Naive B cell (primary cell): Measurements from ENCODE around the gene C1orf115. TPM values are rescaled to one million over a fixed set of nuclear protein-coding genes. Genes with fewer than 3 reads are reported as not detected.
"Not testable (repeated sequence)": the region's sequence is repeated elsewhere in the genome, so short reads cannot be mapped to it uniquely, and the experiment has no call there.

Experiments used
- ATAC-seq, 2 donors: fragments of 150-1000 bp; cut with Tn5 transposase; 2 replicates each; pipeline ENCODE4 v1.10.0; 2021; ENCODE audit warnings: low read depth in 2 of 2, mild to moderate bottlenecking in 2 of 2, moderate library complexity in 2 of 2
- DNase-seq: peaks from one replicate; pipeline ENCODE4 v3.0.0; 2022
- H3K27ac Mint-ChIP-seq, 6 donors: one replicate each; pipeline ENCODE4 v1.8.0; 2020 to 2022; ENCODE audit warnings: mild to moderate bottlenecking in 6 of 6, mixed read lengths in 6 of 6, moderate library complexity in 5 of 6, inconsistent platforms in 2 of 6
- H3K27me3 Mint-ChIP-seq, 3 donors: one replicate each; pipeline ENCODE4 v1.8.0; 2021 to 2022; ENCODE audit warnings: mixed read lengths in 3 of 3, mild to moderate bottlenecking in 1 of 3
- H3K36me3 Mint-ChIP-seq, 2 donors: one replicate each; pipeline ENCODE4 v1.8.0; 2020 to 2022; ENCODE audit warnings: mixed read lengths in 2 of 2, inconsistent platforms in 1 of 2, mild to moderate bottlenecking in 1 of 2
- H3K4me1 Mint-ChIP-seq, 3 donors: one replicate each; pipeline ENCODE4 v1.8.0; 2020 to 2022; ENCODE audit warnings: mixed read lengths in 3 of 3, inconsistent platforms in 1 of 3, mild to moderate bottlenecking in 1 of 3, moderate library complexity in 1 of 3
- H3K4me3 Mint-ChIP-seq, 8 donors: one replicate each; pipeline ENCODE4 v1.8.0; 2020 to 2022; ENCODE audit warnings: mild to moderate bottlenecking in 8 of 8, mixed read lengths in 8 of 8, moderate library complexity in 8 of 8, inconsistent platforms in 2 of 8
- H3K9me3 Mint-ChIP-seq, 7 donors: one replicate each; pipeline ENCODE4 v1.8.0; 2020 to 2022; ENCODE audit warnings: mixed read lengths in 7 of 7, mild to moderate bottlenecking in 5 of 7, inconsistent platforms in 2 of 7, moderate library complexity in 1 of 7
- polyA plus RNA-seq, 6 donors: library from polyadenylated mRNA; unstranded; fragments of 300-500 nt; fragmentation: Illumina TruSeq; gene quantifications; one replicate each; pipeline ENCODE4 v1.2.3, GENCODE V29; 2021; ENCODE audit warnings: low read depth in 6 of 6

The C1orf115 gene
- polyA plus RNA-seq, 6 donors from 2014 or later = 3.7 to 37.5 (median 5.5) TPM; not detected in 1

- Mint-ChIP-seq H3K27ac (peak overlapping the region; percentile 58 to 97 (median 78)), H3K36me3 (no peaks in the 10 kb centered on the region), H3K9me3 (peaks cover 0 to 26% (median 7%) of the 10 kb centered on the region in 7 donors), H3K4me3 (peak overlapping the region in 7 of 8 donors; percentile 17 to 89 (median 55)), H3K4me1 (peaks cover 30 to 64% (median 34%) of the 10 kb centered on the region in 3 donors), H3K27me3 (no peaks in the 10 kb centered on the region)
- DNase-seq (peak; percentile 29), ATAC-seq (peak; percentile 82 to 88)
These were observed 21.1 kb downstream of the C1orf115 start for GRCh38 chr1:220711056-220711809.

DNA sequence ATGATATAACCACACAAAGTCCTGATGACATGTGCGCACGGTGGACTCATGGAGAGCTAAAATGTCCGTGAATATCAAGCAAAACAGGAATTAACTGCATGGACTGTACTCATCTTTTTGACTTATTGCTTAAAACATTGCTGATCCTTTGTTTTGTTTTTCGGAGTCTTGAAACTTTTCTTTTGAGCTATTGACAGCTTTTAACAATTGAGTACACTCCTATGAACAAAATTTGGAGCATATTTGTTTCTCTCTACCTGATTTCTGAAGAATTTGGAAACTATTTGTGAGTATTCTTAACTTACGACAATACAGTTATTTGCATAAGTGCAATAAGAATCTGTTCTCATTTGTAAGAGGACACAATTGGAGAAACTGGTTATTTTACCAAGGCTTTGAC is 25.8 kb downstream of the C1orf115 start:
- H3K4me3 Mint-ChIP-seq, DNase-seq, ATAC-seq, H3K27ac Mint-ChIP-seq, H3K36me3 Mint-ChIP-seq: not testable (repeated sequence)
- Mint-ChIP-seq H3K4me1 (peaks cover 8 to 40% (median 9%) of the 10 kb centered on the region in 3 donors), H3K27me3 (peaks cover 0 to 13% (median 9%) of the 10 kb centered on the region in 3 donors), H3K9me3 (peaks cover 0 to 34% (median 9%) of the 10 kb centered on the region in 7 donors)

DNA sequence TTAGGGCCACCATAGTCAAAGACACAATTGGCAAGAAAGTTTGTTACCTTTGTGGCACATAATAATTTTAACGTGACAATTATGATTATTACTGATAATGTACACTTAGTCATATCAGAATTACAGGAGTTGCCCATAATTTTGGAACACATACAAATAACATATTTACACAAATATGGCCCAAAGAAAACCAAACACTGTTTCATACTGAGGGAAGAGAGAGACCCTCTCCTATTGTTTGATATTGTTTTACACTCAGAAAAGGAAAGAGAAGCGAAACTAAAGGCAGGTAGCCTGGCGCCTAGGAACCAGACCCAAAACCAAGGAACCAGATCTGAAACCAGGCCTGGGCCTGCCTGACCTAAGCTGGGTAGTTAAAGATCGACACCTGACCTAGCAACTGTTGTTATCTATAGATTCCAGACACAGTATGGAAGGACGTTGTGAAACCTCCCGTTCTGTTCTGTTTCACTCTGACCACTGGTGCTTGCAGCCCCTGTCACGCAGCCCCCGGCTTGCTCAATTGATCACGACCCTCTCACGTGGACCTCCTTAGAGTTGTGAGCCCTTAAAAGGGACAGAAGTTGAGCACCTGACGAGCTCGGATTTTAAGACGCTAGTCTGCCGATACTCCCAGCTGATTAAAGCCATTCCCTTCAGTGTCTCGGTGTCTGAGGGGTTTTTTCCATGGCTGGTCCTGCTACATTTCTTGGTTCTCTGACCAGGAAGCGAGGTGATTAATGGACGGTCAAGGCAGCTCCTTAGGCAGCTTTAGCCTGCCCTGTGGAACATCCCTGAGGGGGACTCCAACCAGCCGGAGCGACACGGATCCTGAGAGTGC is 27.9 kb downstream of the C1orf115 start:
- DNase-seq (no peak), ATAC-seq (no peak)
- peaks cover 0 to 13% (median 9%) of the 10 kb centered on the region in 3 donors for H3K27me3 Mint-ChIP-seq
- H3K4me1 Mint-ChIP-seq = peaks cover 0 to 22% (median 0%) of the 10 kb centered on the region in 3 donors
- H3K27ac Mint-ChIP-seq = no peak overlapping the region
- H3K36me3 Mint-ChIP-seq = no peaks in the 10 kb centered on the region
- H3K9me3 Mint-ChIP-seq = peaks cover 0 to 34% (median 9%) of the 10 kb centered on the region in 7 donors
- H3K4me3 Mint-ChIP-seq = peak overlapping the region in 1 of 8 donors; percentile 48

DNA sequence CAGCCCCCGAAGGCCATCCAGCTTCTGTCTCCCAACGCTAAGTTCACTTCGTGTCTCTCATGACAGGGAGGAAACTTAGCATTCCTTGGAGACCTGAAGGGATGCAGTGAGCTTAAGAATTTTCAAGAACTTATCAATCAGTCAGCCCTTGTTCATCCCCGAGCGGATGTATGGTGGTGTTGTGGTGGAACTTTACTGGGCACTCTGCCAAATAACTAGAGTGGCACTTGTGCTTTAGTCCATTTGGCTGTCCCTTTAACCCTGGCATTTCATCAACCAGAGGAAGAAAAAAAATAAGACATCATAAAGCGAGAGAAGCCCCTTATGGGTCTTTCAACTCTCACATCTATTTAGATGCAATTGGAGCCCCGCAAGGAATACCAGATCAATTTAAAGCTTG is 31.1 kb downstream of the C1orf115 start:
- Mint-ChIP-seq H3K9me3 (peaks cover 0 to 14% (median 2%) of the 10 kb centered on the region in 7 donors), H3K27me3 (peaks cover 5 to 13% (median 11%) of the 10 kb centered on the region in 3 donors)
- not testable (repeated sequence) for H3K4me3 Mint-ChIP-seq

GRCh38 chr1:220726634-220727033 is 36.5 kb downstream of the C1orf115 start:
- Mint-ChIP-seq H3K4me1 (peaks cover 0 to 2% (median 0%) of the 10 kb centered on the region in 3 donors), H3K27me3 (peaks cover 4 to 14% (median 8%) of the 10 kb centered on the region in 3 donors), H3K27ac (no peak overlapping the region), H3K9me3 (peaks cover 0 to 7% (median 0%) of the 10 kb centered on the region in 7 donors), H3K36me3 (no peaks in the 10 kb centered on the region), H3K4me3 (no peak overlapping the region)
- no peak for DNase-seq
- no peak for ATAC-seq

More for the DNA sequence above, 31.1 kb downstream of the C1orf115 start:
- not testable (repeated sequence) for H3K36me3 Mint-ChIP-seq, H3K27ac Mint-ChIP-seq, DNase-seq, ATAC-seq
- H3K4me1 Mint-ChIP-seq = peaks cover 0 to 22% (median 0%) of the 10 kb centered on the region in 3 donors

GRCh38 chr1:220727519-220727918 is 37.4 kb downstream of the C1orf115 start:
- no peaks in the 10 kb centered on the region for H3K36me3 Mint-ChIP-seq
- H3K4me1 Mint-ChIP-seq = peaks cover 0 to 11% (median 5%) of the 10 kb centered on the region in 3 donors
- ATAC-seq = no peak
- no peak overlapping the region for H3K4me3 Mint-ChIP-seq
- no peak for DNase-seq
- H3K27me3 Mint-ChIP-seq = peaks cover 4 to 14% (median 8%) of the 10 kb centered on the region in 3 donors
- H3K27ac Mint-ChIP-seq = peak overlapping the region in 1 of 6 donors; percentile 34
- H3K9me3 Mint-ChIP-seq = peaks cover 0 to 7% (median 0%) of the 10 kb centered on the region in 7 donors

DNA sequence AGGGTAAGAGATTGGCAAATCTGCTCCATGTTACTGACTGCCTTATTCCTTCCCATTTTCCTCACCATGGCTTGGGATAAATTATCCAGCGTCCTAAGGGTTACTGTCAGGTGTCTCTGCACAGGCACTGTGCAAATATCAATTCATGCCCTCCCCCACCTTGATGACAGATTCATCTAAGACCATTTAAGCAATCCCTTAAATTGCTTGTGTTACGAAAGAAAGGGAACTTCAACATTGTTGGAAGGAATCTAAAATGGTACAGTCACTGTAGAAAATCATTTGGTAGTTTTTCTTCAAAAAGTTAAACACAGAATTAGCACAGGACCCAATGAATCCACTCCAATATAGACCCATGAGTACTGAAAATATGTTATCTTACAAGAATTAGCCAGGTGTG is 40.3 kb downstream of the C1orf115 start:
- DNase-seq (no peak), ATAC-seq (no peak)
- Mint-ChIP-seq H3K27ac (peak overlapping the region in 2 of 6 donors; percentile 4 to 64), H3K9me3 (peaks cover 0 to 5% (median 0%) of the 10 kb centered on the region in 7 donors), H3K27me3 (peaks cover 4 to 14% (median 8%) of the 10 kb centered on the region in 3 donors), H3K4me3 (no peak overlapping the region), H3K4me1 (peaks cover 0 to 20% (median 14%) of the 10 kb centered on the region in 3 donors), H3K36me3 (no peaks in the 10 kb centered on the region)

DNA sequence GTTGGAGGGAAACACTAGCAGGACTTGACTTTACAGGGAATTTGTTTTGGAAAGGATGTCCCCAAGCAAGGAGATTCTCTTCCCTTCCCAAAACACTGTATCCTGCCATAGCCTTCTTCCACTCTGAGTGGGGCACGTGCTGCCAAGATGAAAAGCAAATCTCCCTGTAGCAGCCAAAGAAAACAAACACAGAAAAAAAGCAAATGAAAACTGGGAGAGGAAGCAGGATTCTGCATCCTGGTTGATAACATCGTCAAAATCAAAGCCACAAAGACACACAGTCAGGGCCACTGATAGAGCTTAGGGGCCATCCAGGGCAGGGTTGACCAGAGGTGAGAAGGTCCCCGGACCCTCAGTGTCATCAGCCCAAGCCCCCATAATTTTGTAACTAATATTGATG is 42.0 kb downstream of the C1orf115 start:
- Mint-ChIP-seq H3K36me3 (no peaks in the 10 kb centered on the region), H3K27ac (peak overlapping the region in 3 of 6 donors; percentile 3 to 86 (median 19)), H3K4me3 (peak overlapping the region in 2 of 8 donors; percentile 31 to 66), H3K4me1 (peaks cover 0 to 20% (median 14%) of the 10 kb centered on the region in 3 donors), H3K9me3 (no peaks in the 10 kb centered on the region), H3K27me3 (peaks cover 0 to 9% (median 3%) of the 10 kb centered on the region in 3 donors)
- DNase-seq = no peak
- no peak for ATAC-seq

GRCh38 chr1:220732621-220733020 is 42.5 kb downstream of the C1orf115 start:
- Mint-ChIP-seq H3K4me3 (peak overlapping the region in 5 of 8 donors; percentile 17 to 72 (median 64)), H3K36me3 (no peaks in the 10 kb centered on the region), H3K9me3 (no peaks in the 10 kb centered on the region), H3K27me3 (peaks cover 0 to 10% (median 0%) of the 10 kb centered on the region in 3 donors), H3K27ac (peak overlapping the region in 3 of 6 donors; percentile 19 to 86 (median 42)), H3K4me1 (peaks cover 0 to 20% (median 14%) of the 10 kb centered on the region in 3 donors)
- ATAC-seq = no peak
- no peak for DNase-seq

DNA sequence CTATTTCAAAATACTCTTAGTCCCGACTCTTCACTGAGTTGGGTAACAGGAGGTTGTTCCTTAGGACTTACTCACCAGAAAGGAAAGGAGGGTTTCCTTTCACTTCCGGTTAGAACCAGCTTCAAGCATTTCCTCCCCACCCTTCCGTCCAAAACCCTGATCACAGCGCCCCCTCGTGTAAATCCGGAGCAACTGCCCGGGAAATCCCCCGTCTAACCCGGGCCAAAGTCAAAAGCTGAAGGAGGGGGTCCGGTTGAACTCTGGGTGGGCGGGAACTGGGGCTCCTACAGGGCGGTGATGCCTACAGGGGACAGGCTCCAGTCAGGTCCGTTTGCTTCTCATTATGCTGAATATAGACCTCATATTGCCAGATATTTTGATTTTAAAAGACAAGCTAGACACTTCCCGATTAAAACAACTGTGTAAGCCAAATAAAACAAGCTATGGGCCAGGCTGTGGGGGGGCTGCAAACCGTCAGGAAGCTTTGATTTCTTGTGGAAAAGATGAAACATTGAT is 43.0 kb downstream of the C1orf115 start:
- no peaks in the 10 kb centered on the region for H3K9me3 Mint-ChIP-seq
- peak overlapping the region in 6 of 8 donors; percentile 17 to 73 (median 65) for H3K4me3 Mint-ChIP-seq
- H3K4me1 Mint-ChIP-seq = peaks cover 0 to 20% (median 14%) of the 10 kb centered on the region in 3 donors
- ATAC-seq = peak; percentile 90 to 92
- peak overlapping the region in 5 of 6 donors; percentile 2 to 80 (median 33) for H3K27ac Mint-ChIP-seq
- no peaks in the 10 kb centered on the region for H3K36me3 Mint-ChIP-seq
- H3K27me3 Mint-ChIP-seq = peaks cover 0 to 10% (median 0%) of the 10 kb centered on the region in 3 donors
- peak; percentile 64 for DNase-seq

GRCh38 chr1:220734571-220735326 is 44.6 kb downstream of the C1orf115 start:
- Mint-ChIP-seq H3K27ac (peak overlapping the region in 2 of 6 donors; percentile 23 to 32), H3K4me1 (peaks cover 0 to 20% (median 14%) of the 10 kb centered on the region in 3 donors)
- no peak for ATAC-seq

GRCh38 chr1:220736283-220736682 is 46.1 kb downstream of the C1orf115 start:
- H3K9me3 Mint-ChIP-seq, H3K36me3 Mint-ChIP-seq, H3K27ac Mint-ChIP-seq, ATAC-seq, DNase-seq, H3K4me3 Mint-ChIP-seq: not testable (repeated sequence)
- Mint-ChIP-seq H3K27me3 (peaks cover 4 to 27% (median 9%) of the 10 kb centered on the region in 3 donors), H3K4me1 (peaks cover 0 to 20% (median 14%) of the 10 kb centered on the region in 3 donors)

More at GRCh38 chr1:220734571-220735326, 44.6 kb downstream of the C1orf115 start:
- DNase-seq = no peak
- Mint-ChIP-seq H3K27me3 (peaks cover 0 to 16% (median 0%) of the 10 kb centered on the region in 3 donors), H3K9me3 (no peaks in the 10 kb centered on the region), H3K36me3 (no peaks in the 10 kb centered on the region), H3K4me3 (peak overlapping the region in 1 of 8 donors; percentile 5)
